HEK293T (cell line): ENCODE measurements around the gene COL9A2.

Experiments used
- CTCF ChIA-PET: fragments of 350-600 bp; formaldehyde crosslinking; extraction: SDS; loops from one replicate; lab custom pipeline; 2021; ENCODE audit warnings: antibody characterized with exemption, inconsistent platforms; lab: Yijun Ruan, JAX
- POLR2A ChIA-PET: fragments of 350-600 bp; formaldehyde crosslinking; extraction: SDS; loops from one replicate; lab custom pipeline; 2020; ENCODE audit warnings: antibody characterized with exemption, inconsistent platforms; lab: Yijun Ruan, JAX
- DNase-seq: peaks from one replicate; pipeline ENCODE4 v3.0.0; 2012; ENCODE audit warnings: mixed read lengths; ENCODE audit errors: extremely low spot score
- ARNT ChIP-seq: fragments of 450-650 bp; IDR thresholded peaks from 2 replicates; pipeline ENCODE4 v1.6.1; 2017; ENCODE audit warnings: mild to moderate bottlenecking
- BHLHE40 ChIP-seq: fragments of 450-650 bp; IDR thresholded peaks from 2 replicates; pipeline ENCODE4 v1.6.1; 2016; ENCODE audit warnings: mild to moderate bottlenecking, moderate library complexity, borderline replicate concordance
- CTBP1 ChIP-seq: fragments of 450-650 bp; IDR thresholded peaks from 2 replicates; pipeline ENCODE4 v1.6.1; 2016; ENCODE audit warnings: borderline replicate concordance
- ELF4 ChIP-seq: fragments of 450-650 bp; IDR thresholded peaks from 2 replicates; pipeline ENCODE4 v1.6.1; 2017; ENCODE audit warnings: antibody characterized with exemption
- FOXA1 ChIP-seq: fragments of 450-650 bp; IDR thresholded peaks from 2 replicates; pipeline ENCODE4 v1.6.1; 2016; ENCODE audit warnings: mild to moderate bottlenecking
- FOXK2 ChIP-seq: fragments of 450-650 bp; IDR thresholded peaks from 2 replicates; pipeline ENCODE4 v1.6.1; 2016; ENCODE audit warnings: mild to moderate bottlenecking
- FOXM1 ChIP-seq: fragments of 450-650 bp; IDR thresholded peaks from 2 replicates; pipeline ENCODE4 v1.6.1; 2017; ENCODE audit warnings: mild to moderate bottlenecking, borderline replicate concordance
- HDGF ChIP-seq: fragments of 450-650 bp; IDR thresholded peaks from 2 replicates; pipeline ENCODE4 v1.6.1; 2017; ENCODE audit warnings: antibody characterized with exemption, borderline replicate concordance
- L3MBTL2 ChIP-seq: fragments of 450-650 bp; conservative IDR thresholded peaks from 2 replicates; pipeline ENCODE4 v1.6.1; 2016; ENCODE audit warnings: mild to moderate bottlenecking
- LEF1 ChIP-seq: fragments of 450-650 bp; IDR thresholded peaks from 2 replicates; pipeline ENCODE4 v1.6.1; 2017; ENCODE audit warnings: mild to moderate bottlenecking, borderline replicate concordance
- NFRKB ChIP-seq: fragments of 450-650 bp; IDR thresholded peaks from 2 replicates; pipeline ENCODE4 v1.6.1; 2016; ENCODE audit warnings: mild to moderate bottlenecking, moderate library complexity
- PKNOX1 ChIP-seq: fragments of 450-650 bp; IDR thresholded peaks from 2 replicates; pipeline ENCODE4 v1.6.1; 2016
- SP1 ChIP-seq: fragments of 450-650 bp; IDR thresholded peaks from 2 replicates; pipeline ENCODE4 v1.6.1; 2017
- SUZ12 ChIP-seq: fragments of 450-650 bp; IDR thresholded peaks from 2 replicates; pipeline ENCODE4 v1.6.1; 2016; ENCODE audit warnings: mild to moderate bottlenecking
- TARDBP ChIP-seq: fragments of 450-650 bp; IDR thresholded peaks from 2 replicates; pipeline ENCODE4 v1.6.1; 2016
- ZNF384 ChIP-seq: fragments of 450-650 bp; IDR thresholded peaks from 2 replicates; pipeline ENCODE4 v1.6.1; 2016

COL9A2 gene

DNA sequence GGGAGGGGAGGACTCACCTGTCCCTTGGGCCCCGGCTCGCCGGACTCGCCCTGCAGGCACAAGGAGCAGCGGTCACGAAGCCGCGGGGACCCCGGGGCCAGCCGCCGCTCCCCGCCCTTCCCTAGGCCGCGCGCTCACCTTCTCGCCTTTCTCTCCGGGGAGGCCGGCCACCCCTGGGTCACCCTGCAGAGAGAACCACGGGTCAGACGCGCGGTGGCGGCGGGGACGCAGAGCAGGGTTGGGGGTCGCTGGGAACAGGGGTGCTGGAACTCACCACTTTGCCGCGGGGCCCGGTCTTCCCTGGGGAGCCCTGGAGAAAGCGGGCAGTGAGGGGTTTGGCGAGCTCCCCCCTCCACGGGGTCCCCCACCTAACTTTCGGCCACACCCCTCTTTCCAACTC is 13.3 kb downstream of the COL9A2 start:
- POLR2A ChIA-PET: no interaction called here
- no peak for TF ChIP-seq TARDBP
- TF ChIP-seq ZNF384: no peak
- no peak for TF ChIP-seq ARNT
- TF ChIP-seq LEF1: no peak
- no peak for TF ChIP-seq NFRKB
- no peak for TF ChIP-seq BHLHE40
- TF ChIP-seq SUZ12: no peak
- TF ChIP-seq SP1: no peak
- no peak for TF ChIP-seq FOXA1
- no peak for TF ChIP-seq HDGF
- no peak for TF ChIP-seq CTBP1
- no peak for TF ChIP-seq FOXM1
- TF ChIP-seq FOXK2: no peak
- TF ChIP-seq PKNOX1: no peak
- no peak for TF ChIP-seq L3MBTL2
- no peak for TF ChIP-seq ELF4
- CTCF ChIA-PET: no interaction called here
- DNase-seq: no peak

DNA sequence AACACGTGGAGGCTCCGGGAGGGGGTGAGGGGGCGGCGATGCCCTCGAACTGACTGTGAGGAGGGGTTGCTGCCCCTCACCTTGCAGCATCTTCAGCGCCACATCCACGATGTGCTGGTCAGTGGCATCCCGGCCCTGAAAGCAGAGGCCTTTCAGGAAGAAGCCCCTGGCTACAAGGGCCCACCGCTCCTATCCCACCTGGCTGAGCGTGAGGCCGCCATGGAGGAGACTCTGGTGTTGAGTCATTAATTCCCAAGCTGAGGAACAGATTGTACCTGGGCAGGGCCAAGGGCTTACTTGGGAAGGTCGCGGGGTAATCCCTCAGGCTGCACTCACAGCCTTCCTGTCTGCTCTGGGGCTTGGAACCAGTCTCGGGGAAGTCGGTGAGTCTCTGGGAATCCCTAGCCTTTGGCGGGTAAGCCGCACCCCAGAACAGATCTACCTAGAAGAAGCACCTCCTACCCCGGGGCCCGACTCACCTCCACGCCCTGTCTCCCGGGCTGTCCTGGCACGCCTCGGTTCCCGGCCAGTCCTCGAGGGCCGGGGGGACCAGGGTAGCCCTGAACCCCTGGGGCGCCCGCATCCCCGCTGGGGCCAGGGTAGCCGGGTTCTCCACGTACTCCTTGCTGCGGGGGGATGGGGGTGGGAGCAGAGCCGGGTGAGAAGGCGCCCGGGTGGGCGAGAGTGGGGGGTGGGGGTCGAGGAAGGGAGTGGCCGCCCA is 13.9 kb downstream of the COL9A2 start:
- ChIA-PET POLR2A (no interaction called here), CTCF (no interaction called here)
- TF ChIP-seq LEF1 (no peak), L3MBTL2 (no peak), ELF4 (no peak)
- peak; percentile 4 for DNase-seq

DNA sequence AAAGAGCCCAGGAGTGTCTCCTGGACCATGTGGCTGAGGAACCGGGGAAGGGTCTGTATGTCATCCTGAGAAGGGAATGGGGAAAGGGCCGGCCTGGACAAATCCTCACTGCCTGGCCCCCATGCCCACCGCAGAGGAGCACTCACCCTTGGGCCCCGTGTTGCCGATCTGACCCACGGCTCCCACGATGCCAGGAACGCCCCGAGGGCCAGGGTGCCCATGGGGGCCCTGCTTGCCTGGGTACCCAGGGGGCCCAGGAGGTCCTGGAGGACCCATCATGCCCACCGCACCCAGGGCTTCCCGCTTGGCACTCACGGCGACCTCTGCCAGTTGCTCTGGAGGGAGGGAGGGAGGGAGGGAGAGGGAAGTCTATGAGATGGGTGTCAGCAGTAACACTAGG is 14.6 kb downstream of the COL9A2 start:
- CTCF ChIA-PET: no interaction called here
- POLR2A ChIA-PET: no interaction called here
- TF ChIP-seq ELF4 (no peak), CTBP1 (no peak), LEF1 (no peak), ZNF384 (no peak), SP1 (no peak), SUZ12 (no peak), BHLHE40 (no peak), NFRKB (no peak), HDGF (no peak), PKNOX1 (no peak), ARNT (no peak), L3MBTL2 (no peak), FOXM1 (no peak), FOXA1 (no peak)
- DNase-seq: peak; percentile 5

GRCh38 chr1:40301541-40302299 is 15.4 kb downstream of the COL9A2 start:
- TF ChIP-seq FOXM1 (no peak), FOXK2 (no peak), FOXA1 (no peak), PKNOX1 (no peak), SUZ12 (no peak), HDGF (no peak)
- DNase-seq: peak; percentile 3
- CTCF ChIA-PET: interaction anchor here (2.0 kb wide), 1 partner anchor 13 kb away, joined by 7 read pairs; no protein-coding TSS in a partner anchor
- POLR2A ChIA-PET: no interaction called here

GRCh38 chr1:40301066-40301465 is 16.0 kb downstream of the COL9A2 start:
- ChIA-PET POLR2A (no interaction called here), CTCF (interaction anchor here (2.0 kb wide), 1 partner anchor 14 kb away, joined by 7 read pairs; no protein-coding TSS in a partner anchor)
- TF ChIP-seq NFRKB (no peak), SUZ12 (no peak), CTBP1 (no peak), PKNOX1 (no peak), L3MBTL2 (no peak), FOXK2 (no peak), SP1 (no peak), ELF4 (no peak), FOXM1 (no peak), TARDBP (no peak), ARNT (no peak), BHLHE40 (no peak)
- peak; percentile 5 for DNase-seq
